COLO829 (cell line): ENCODE results near the gene DNAJA4.

ENCODE experiments used
- DNase-seq: peaks from one replicate; pipeline ENCODE4 v3.0.0; 2012; ENCODE audit warnings: low spot score

DNAJA4 gene

DNA sequence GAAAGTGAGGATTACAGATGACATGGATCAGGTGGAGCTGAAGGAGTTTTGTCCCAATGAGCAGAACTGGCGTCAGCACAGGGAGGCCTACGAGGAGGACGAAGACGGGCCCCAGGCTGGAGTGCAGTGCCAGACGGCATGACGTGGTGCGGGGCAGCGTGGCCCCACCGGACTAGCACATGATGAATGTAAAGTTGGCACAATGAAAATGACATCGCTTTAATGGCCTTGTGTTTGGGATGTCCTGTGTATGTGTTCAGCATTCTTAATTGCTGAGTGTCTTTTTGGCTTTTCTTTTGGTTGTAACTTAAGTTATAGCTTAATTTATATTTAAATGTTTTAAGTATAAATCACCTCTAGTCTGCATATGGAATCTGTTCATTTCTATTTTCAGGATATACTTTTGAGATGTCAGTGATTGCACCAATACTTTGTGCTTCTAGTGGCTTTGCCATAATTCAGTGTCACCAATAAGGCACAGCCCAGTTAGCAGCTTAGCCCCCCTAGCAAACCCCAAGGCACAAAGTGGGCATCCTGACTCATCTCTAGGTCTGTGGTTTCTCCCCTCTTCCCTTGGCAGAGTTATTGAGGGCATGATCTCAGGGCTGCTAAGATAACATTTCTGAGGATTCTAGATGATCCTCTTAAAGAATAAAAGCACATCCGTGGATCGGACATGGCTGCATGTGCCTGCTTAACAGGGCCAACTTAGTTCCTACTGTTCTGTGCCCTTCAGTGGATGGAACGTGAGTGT lies 16.1 kb downstream of the DNAJA4 start:
- no peak for DNase-seq

DNA sequence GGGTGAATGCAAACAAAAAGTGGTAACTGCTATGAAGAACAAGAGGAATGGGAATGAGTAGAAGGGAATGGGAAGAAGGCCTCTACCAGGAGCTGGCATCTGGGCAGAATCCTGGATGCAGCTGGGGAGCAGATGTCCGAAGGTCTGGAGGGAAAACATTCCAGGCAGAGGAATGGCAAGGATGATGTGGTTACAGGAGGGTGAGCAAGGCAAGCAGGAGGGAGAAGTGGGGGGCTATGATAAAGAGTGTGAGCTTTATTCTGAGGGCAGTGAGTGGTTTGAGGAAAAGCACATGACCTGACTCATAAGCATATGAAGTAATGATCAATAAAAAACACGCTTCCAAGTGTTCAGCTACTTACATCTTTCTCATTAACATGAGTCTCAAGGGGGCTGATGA lies 18.0 kb downstream of the DNAJA4 start:
- no peak for DNase-seq

- no peak for DNase-seq
Measured at GRCh38 chr15:78284758-78285157, 20.4 kb downstream of the DNAJA4 start.

- DNase-seq, result no peak
Measured at GRCh38 chr15:78290222-78290621, 25.9 kb downstream of the DNAJA4 start.

GRCh38 chr15:78291052-78291451 lies 26.7 kb downstream of the DNAJA4 start:
- DNase-seq, result no peak

DNA sequence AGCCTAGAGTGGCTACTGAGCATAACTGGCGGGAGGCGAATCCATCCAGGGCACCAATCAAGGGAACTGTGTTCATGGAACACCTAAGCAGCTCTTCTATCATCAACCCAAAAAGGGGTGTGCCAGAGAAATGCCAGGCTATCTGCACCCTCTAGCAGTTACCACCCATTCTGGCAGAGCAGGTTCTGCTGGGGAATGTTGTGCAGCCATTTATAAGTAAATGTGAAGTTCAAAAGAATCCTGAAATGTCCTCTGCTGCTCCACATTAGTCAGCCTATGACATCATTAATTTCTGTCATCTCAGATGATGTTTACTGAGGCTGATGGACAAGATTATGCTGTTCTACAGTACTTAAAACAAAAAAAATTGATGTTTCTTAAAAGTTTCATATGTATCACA lies 27.3 kb downstream of the DNAJA4 start:
- no peak for DNase-seq

DNA sequence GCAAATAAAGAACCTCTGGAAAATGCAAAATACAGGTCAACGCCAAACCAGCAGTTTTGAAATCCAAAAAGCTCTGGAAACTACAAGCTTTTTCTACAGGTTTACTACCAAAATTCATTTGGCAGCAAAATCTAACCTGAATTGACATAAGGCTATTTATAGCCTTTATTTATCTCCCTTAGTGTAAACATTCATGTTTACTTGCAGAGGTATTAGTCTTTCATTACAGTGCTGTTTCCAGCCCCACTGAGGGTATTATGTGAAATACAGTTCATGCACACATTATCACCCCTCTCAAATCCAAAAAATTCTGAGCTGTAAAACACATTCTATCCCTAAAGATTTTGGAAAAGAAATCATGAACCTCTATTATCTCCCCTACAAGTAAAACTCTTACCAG lies 27.9 kb downstream of the DNAJA4 start:
- no peak for DNase-seq

DNA sequence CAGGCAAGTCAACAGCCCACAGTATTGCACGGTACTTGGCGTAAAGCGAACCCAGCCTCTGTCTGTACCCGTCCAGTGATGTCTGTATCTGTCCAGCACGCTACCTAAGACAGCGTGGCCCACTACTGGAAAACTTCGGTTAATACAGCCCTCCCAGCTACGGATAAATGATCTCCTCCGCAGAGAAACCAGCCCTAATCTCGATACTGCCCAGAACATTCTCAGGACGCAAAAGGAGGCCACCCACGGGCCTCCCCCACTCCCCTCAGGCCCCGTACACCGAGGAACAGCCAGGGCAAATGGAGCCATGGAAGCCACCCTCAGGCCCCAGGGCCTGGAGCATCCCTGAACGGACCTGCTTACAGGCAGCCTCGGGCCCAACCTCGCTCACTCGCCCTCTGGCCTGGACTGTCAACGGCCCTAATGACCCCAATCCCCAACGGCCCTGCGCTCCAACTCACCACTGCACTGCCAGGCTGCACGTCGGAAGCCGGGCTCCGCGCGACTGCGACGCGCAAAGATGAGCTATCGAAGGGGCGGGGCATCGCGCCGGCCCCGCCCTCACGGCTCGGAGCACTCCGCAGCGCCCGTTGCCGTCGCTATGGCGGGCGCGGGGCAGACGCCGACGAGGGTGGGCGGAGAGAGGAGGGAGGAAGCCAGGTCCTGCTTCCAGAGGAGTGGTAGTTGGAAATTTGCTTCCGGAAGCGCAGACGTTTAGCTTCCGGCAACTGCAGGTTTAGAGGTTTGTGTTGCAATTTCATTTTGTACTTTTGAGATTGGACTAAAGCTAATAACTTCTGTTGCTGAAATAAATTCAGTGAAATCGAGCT lies 35.0 kb downstream of the DNAJA4 start, which contains the start of gene SKIC8:
SKIC8 (minus strand) TSS at position 509 of the 830 bp plus-strand sequence. CDS start 3,923 bp downstream, outside the sequence.
- DNase-seq, result peak; percentile 89

DNA sequence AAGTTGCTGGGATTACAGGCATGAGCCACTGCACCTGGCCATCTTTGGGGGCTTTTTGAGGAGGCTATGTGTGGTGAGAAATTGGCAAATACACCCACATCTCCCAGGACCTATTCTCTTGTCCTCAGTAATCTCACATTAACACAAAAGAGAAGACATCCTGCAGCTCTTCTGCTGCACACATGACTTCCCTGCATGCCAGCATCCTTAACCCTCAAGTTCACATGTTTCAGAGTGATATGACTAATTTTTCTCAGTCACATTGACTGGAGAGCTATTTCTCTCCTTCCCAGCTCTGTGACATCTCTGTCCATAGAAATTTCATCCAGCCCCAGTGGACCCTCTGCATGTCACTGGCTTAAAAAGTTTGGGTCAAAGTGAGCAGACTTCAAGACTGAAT lies 37.0 kb downstream of the DNAJA4 start:
- DNase-seq, result no peak

- DNase-seq, result no peak
Measured at GRCh38 chr15:78301828-78302227, 37.5 kb downstream of the DNAJA4 start.

- peak; percentile 58 for DNase-seq
Measured at GRCh38 chr15:78302579-78303312, 38.4 kb downstream of the DNAJA4 start.

GRCh38 chr15:78304216-78305066 lies 40.1 kb downstream of the DNAJA4 start:
- DNase-seq, result no peak

GRCh38 chr15:78306176-78306774 lies 41.9 kb downstream of the DNAJA4 start:
- no peak for DNase-seq

DNA sequence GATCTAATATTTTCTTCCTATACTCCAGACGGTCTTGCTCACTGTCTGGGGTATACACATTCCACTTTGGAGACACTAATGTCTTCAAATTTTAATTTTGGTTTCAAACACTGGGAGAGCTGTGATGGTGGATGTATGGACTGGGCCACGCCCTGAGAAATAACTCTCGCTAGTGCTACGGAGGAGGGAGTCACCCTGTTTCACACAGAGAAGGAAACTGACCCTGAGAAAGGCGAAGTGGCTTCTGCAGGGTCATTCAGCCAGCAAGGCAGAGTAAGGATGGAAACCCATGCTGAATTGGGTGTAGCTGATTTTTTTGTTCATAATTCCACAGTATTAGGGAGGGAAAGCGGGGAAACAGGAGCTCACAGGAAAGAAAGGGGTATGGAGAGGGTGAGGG lies 43.6 kb downstream of the DNAJA4 start:
- DNase-seq, result no peak

DNA sequence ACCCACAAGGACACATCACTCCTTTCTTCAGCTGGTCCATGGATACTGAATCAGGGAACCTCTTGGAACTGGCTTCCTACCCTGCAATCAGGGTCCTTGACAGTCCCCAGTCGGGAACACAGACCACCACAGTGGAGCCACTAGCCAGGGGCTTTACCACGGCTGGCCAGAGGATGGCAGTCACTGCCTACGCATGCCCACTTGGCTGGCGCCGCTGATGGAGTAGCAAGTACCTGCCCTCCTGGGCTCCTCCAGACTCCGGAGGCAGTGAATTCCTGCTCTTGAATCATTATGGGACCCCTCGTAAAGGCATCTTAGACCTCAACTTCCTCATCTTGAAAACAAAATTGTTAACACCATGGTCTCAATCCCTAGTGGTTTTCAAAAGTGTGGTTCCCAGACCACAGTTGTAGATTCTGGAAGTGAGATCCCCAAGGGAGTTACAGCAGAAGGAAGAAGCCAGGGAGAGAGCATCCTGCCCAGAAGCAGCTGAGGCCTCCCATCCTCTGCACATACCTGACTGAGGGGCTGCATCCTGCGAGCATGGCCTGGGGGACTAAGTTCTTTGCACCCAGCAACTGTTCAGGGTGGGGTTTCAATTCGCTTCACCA lies 44.2 kb downstream of the DNAJA4 start:
- DNase-seq, result peak; percentile 49

GRCh38 chr15:78311292-78311691 lies 46.9 kb downstream of the DNAJA4 start:
- no peak for DNase-seq

GRCh38 chr15:78312536-78312935 lies 48.2 kb downstream of the DNAJA4 start:
- DNase-seq, result no peak

DNA sequence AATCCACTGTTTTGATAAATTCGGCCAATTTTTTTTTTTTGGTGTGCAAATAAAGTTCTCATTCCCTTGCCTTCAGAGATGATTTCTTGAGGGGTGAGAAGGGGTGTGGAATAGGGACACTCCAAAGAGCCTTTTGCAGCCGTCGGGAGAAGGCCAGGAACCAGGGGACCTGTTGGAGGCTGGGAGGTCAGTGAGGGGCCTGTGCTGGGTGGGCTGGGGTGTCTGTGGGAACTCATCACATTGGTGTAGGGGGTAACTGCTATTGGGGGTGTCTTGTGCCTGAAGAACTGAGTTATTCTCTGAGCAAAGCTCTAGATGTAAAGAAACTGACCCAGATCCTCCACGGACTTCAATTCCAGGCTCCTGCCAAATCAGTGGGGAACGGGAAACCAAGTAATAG lies 48.6 kb downstream of the DNAJA4 start:
- no peak for DNase-seq

GRCh38 chr15:78313383-78313782 lies 49.0 kb downstream of the DNAJA4 start:
- no peak for DNase-seq

- no peak for DNase-seq
Measured at GRCh38 chr15:78314181-78314581, 49.8 kb downstream of the DNAJA4 start.
